Thyroid gland (tissue), 4 donors: ENCODE measurements around the gene MGME1. TPM values are rescaled to one million over a fixed set of nuclear protein-coding genes. Genes with fewer than 3 reads are reported as not detected.

ENCODE experiments used
- DNase-seq, 2 donors: peaks; one replicate each; pipeline ENCODE4 v3.0.0-alpha.2; 2019
- H3K27ac ChIP-seq, 3 donors: fragments of 200-600 bp; sonication (generic); 1 replicate in 2 of 3; 2 replicates in 1 of 3; pipeline ENCODE4 v1.5.1; 2016 to 2019; ENCODE audit warnings: mild to moderate bottlenecking in 1 of 3, moderate library complexity in 1 of 3
- H3K27me3 ChIP-seq: fragments of 200-600 bp; sonication (generic); one replicate; pipeline ENCODE4 v1.5.1; 2019
- H3K36me3 ChIP-seq, 2 donors: fragments of 200-600 bp; sonication (generic); one replicate each; pipeline ENCODE4 v1.5.1; 2016 to 2019
- H3K4me1 ChIP-seq, 2 donors: fragments of 200-600 bp; sonication (generic); one replicate each; pipeline ENCODE4 v1.5.1; 2017 to 2019
- H3K4me3 ChIP-seq, 3 donors: fragments of 200-600 bp; sonication (generic); replicated peaks in 1 of 3; 1 replicate in 2 of 3; 2 replicates in 1 of 3; pipeline ENCODE4 v1.5.1; 2016; ENCODE audit warnings: mild to moderate bottlenecking in 1 of 3
- H3K9me3 ChIP-seq: fragments of 200-600 bp; sonication (generic); one replicate; pipeline ENCODE4 v1.5.1; 2017
- CTCF ChIP-seq, 6 experiments: fragments of 200-600 bp in 3 of 6; fragments of 450-650 bp in 3 of 6; sonication (generic) in 3 of 6; IDR thresholded peaks; one replicate each; pipeline ENCODE4 v1.5.1; 2016 to 2019; ENCODE audit warnings: antibody characterized with exemption in 6 of 6, mild to moderate bottlenecking in 2 of 6, inconsistent platforms in 1 of 6, moderate library complexity in 1 of 6
- POLR2A ChIP-seq, 2 donors: fragments of 450-650 bp; IDR thresholded peaks; one replicate each; pipeline ENCODE4 v1.6.1; 2017; ENCODE audit warnings: antibody characterized with exemption in 2 of 2, mild to moderate bottlenecking in 2 of 2, moderate library complexity in 1 of 2
- WGBS, 2 donors: methylation state at CpG; one replicate each; pipeline ENCODE4 v1.1.5; 2017; 5-methylcytosine and 5-hydroxymethylcytosine counted together
- intact Hi-C: fragments of 100-400 bp; cut with DNase I; formaldehyde crosslinking; loops from one replicate; pipeline ENCODE4 v1.15.1; 2023
- total RNA-seq, 4 donors: library from RNA; depleted of rRNA; stranded (reverse); fragments of >200 nt; gene quantifications; one replicate each; pipeline ENCODE4 v1.2.3, GENCODE V29; 2016

Gene MGME1
- total RNA-seq, 4 donors from 2014 or later = 14.6 to 24.2 (median 16.8) TPM

DNA sequence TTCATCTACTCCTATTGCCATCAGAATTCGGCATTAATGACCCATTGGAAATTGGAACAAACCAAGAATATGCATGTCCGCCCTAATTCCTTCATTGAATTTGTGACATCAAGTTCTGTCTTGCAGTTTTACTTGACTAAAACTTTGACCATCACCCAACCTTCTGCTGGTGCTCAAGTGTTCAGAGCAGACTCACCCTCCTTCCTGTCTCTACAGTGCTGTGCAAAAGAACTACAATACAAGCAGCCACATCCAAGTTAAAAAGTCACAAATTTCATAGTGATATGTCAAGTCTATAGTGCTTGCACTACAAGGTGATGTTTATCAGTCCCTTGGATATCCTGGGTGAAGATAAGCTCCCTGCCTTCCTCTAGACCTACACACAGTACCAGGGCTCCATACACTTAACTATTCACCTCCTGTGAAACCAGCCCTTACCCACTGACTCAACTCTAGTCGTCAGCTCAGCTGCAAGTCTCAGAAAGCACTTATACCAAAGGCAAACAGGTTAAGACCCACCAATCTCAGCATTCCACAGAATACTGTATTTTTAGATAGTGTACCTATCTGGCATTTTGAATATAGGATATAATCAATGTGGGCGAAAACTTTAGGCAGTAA lies 23.9 kb upstream of the MGME1 start:
- 95 to 97% methylated on average over 4 of the region's 4 CpGs for WGBS, 2 donors
- Histone ChIP-seq H3K27ac (no peak overlapping the region), H3K4me1 (peaks cover 0 to 9% of the 10 kb centered on the region in 2 donors), H3K4me3 (no peak overlapping the region), H3K36me3 (peaks cover 75 to 77% of the 10 kb centered on the region in 2 donors), H3K9me3 (no peaks in the 10 kb centered on the region), H3K27me3 (no peaks in the 10 kb centered on the region)
- no peak for DNase-seq
- TF ChIP-seq CTCF (IDR thresholded peaks at IDR 0.05) = no peak
- no peak for TF ChIP-seq POLR2A (IDR thresholded peaks at IDR 0.05)
- intact Hi-C loops = no loop called here

DNA sequence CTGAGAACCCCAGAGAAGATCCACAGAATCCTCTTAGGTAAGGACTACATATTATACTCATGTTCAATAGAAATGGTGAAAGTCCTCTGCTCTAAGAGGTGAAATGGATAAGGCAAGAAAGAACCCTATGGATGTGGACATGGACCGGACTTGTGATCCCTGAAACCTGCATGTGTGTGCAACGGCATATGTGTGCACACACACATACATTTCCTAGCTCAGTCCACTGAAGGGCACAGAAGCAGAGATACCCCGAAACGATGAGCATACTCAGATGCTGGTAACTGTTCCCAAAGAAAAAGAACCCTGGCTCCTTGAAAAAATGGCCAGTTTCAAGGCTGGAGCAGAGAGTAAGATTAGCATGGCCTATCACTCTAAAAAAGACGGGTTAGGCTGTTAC lies 22.8 kb upstream of the MGME1 start:
- peaks cover 0 to under 1% of the 10 kb centered on the region in 2 donors for H3K4me1 ChIP-seq
- intact Hi-C loops = no loop called here
- DNase-seq = no peak
- H3K27me3 ChIP-seq = no peaks in the 10 kb centered on the region
- H3K27ac ChIP-seq = no peak overlapping the region
- no peaks in the 10 kb centered on the region for H3K9me3 ChIP-seq
- WGBS, 2 donors = 95 to 99% methylated on average over 5 of the region's 5 CpGs
- peaks cover 86 to 88% of the 10 kb centered on the region in 2 donors for H3K36me3 ChIP-seq
- TF ChIP-seq POLR2A (IDR thresholded peaks at IDR 0.05) = no peak
- no peak for TF ChIP-seq CTCF (IDR thresholded peaks at IDR 0.05)
- H3K4me3 ChIP-seq = no peak overlapping the region

- TF ChIP-seq CTCF (IDR thresholded peaks at IDR 0.05) = no peak
- no peak for TF ChIP-seq POLR2A (IDR thresholded peaks at IDR 0.05)
- H3K36me3 ChIP-seq = peaks cover 88 to 94% of the 10 kb centered on the region in 2 donors
- no peaks in the 10 kb centered on the region for H3K9me3 ChIP-seq
- no peaks in the 10 kb centered on the region for H3K4me1 ChIP-seq
- H3K27me3 ChIP-seq = no peaks in the 10 kb centered on the region
- WGBS, 2 donors = 80 to 84% methylated on average over 6 of the region's 6 CpGs
- no peak overlapping the region for H3K4me3 ChIP-seq
- H3K27ac ChIP-seq = no peak overlapping the region
- DNase-seq = no peak
- intact Hi-C loops = no loop called here
Observed at GRCh38 chr20:17946572-17947473, 22.0 kb upstream of the MGME1 start.

- intact Hi-C loops = no loop called here
- 70 to 76% methylated on average over 5 of the region's 5 CpGs for WGBS, 2 donors
- Histone ChIP-seq H3K27me3 (no peaks in the 10 kb centered on the region), H3K4me1 (peaks cover under 1 to 1% of the 10 kb centered on the region in 2 donors), H3K9me3 (no peaks in the 10 kb centered on the region), H3K4me3 (no peak overlapping the region), H3K36me3 (peaks cover 83 to 94% of the 10 kb centered on the region in 2 donors), H3K27ac (no peak overlapping the region)
- TF ChIP-seq POLR2A (IDR thresholded peaks at IDR 0.05) (no peak), CTCF (IDR thresholded peaks at IDR 0.05) (no peak)
- no peak for DNase-seq
Observed at GRCh38 chr20:17947474-17947815, 21.4 kb upstream of the MGME1 start.

DNA sequence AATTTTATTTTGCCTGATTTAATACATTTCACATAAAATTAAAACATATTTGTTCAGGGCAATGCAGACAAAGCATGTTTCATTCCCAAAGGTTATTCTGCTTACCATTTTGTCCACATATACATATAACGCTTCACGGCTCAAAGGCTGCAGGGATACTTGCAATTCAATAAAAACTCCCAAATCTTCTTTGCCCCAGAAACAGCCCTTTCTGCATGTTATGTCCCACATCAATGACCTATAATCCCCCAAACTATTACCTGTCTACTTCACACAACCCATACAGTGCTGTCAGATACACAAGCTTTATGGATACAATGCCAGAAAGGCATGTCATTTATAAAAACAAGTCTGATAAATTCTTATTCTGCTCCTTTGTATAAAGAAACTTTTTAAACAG lies 20.4 kb upstream of the MGME1 start:
- DNase-seq = no peak
- Histone ChIP-seq H3K27ac (no peak overlapping the region), H3K27me3 (no peaks in the 10 kb centered on the region), H3K9me3 (no peaks in the 10 kb centered on the region), H3K4me3 (no peak overlapping the region), H3K4me1 (peaks cover 9 to 10% of the 10 kb centered on the region in 2 donors), H3K36me3 (peaks cover 75 to 91% of the 10 kb centered on the region in 2 donors)
- intact Hi-C loops = no loop called here
- 94 to 96% methylated on average over 2 of the region's 2 CpGs for WGBS, 2 donors
- TF ChIP-seq CTCF (IDR thresholded peaks at IDR 0.05) = no peak
- no peak for TF ChIP-seq POLR2A (IDR thresholded peaks at IDR 0.05)
